Activated CD4-positive, alpha-beta T cell treated with anti-CD3 and anti-CD28 coated beads for 4 hours (primary cell): ENCODE results near the gene PITPNM2.
"Not testable (repeated sequence)": the region's sequence is repeated elsewhere in the genome, so short reads cannot be mapped to it uniquely, and the experiment has no call there.

Experiments
- DNase-seq, 2 donors: peaks; one replicate each; pipeline ENCODE4 v3.0.0-alpha.2; 2020

The PITPNM2 gene

GRCh38 chr12:123119808-123120207 lies 31.1 kb downstream of the PITPNM2 start:
- peak; percentile 44 to 51 for DNase-seq

DNA sequence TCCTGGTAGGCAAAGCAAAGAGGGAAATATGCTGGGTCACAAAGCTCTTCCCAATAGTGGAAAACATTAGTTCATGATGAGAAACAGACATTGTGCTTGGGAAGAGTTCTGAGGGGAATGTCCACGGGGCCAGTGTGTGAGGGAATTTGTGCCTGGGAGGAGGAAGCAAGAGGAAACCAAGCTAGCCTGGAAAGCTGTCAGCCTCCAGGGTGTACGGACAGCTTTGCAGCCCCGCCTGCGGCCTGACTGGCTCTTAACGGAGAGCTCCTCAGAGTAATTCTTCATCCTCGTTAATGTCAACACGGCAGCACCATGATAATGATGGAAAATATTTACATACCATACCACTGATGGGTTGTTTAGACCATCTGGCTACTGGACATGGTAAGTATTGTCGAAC lies 32.4 kb downstream of the PITPNM2 start:
- no peak for DNase-seq

- DNase-seq, result peak in 1 of 2 donors; percentile 12
These were observed 35.3 kb downstream of the PITPNM2 start for GRCh38 chr12:123115409-123116121.

DNA sequence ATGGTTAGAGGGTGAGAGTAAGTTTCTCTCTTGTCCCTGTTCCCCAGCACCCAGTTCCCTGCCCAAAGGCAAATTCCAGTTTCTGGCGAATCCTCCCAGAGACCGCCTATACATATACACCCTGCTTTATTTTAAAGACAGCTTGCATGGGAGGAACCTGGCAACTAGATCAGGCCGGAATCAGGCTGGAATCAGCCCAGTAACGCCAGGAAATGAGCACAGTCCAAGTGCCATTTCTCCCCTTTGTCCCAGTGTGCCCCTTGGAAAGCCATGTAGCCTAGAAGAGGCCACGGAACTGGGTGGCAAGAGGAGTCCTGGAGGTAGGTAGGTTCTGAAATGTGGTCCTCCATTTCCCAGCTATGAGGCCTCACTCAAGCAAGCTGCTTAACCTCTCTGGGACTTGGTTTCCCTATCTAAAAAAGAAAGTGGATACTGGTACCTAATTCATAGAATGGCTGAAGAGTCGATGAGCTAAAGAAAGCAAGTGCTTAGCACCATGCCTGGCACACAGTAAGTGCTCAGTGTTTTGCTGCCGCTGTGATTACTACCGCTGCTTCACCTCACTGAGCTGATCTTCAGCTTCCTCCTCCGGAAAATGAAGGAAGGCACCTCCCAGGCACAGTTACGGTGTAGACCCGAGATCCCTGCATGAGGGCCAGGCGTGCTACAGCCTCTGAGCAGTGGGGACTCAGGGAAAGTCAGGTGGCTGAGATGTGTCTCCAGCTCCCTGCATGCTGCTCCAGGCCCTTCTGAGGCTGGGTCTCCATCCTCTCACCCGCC lies 36.4 kb downstream of the PITPNM2 start:
- DNase-seq, result no peak

DNA sequence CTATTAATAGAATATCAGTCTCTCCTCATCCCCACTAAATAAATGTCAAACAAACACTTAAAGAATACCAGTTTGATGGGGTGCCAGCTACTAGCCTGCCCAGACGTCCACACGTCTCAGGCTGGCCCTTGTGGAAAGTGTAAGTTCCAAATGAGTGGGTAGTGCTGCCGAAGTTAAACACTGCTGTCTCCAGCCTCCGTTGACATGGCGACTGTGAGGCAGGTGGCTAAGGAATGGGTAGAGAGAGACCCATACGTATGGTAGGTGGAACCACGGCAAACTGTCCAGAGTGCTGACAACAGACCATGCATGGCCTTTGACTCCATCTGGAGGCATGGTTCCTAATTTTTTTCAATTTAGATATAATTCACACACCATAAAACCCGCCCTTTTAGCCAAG lies 37.9 kb downstream of the PITPNM2 start:
- no peak for DNase-seq

- DNase-seq, result no peak
These were observed 39.3 kb downstream of the PITPNM2 start for GRCh38 chr12:123111498-123112165.

DNA sequence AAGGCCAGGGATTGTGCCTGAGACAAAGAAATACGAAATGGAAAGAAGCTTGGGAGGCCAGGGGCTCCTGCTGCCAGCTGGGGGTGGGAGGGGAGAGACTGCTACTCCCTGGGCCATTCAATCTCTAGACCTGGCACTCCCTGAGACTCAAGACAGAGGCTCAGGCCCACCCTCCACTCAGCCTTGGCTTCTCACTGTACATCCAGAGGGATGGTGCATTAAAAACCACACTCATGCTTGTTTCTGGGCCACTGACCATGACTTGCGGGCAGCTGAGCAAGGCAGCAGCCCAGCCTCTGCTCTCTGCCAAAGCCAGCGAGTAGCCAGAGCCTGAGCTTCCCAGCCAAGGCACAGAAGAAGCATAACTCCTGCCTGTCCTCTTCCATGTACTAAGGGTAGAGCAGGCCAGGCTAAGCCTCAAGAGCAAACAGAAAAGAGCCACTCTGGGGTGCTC lies 41.5 kb downstream of the PITPNM2 start:
- no peak for DNase-seq

GRCh38 chr12:123108682-123109066 lies 42.2 kb downstream of the PITPNM2 start:
- DNase-seq, result no peak

DNA sequence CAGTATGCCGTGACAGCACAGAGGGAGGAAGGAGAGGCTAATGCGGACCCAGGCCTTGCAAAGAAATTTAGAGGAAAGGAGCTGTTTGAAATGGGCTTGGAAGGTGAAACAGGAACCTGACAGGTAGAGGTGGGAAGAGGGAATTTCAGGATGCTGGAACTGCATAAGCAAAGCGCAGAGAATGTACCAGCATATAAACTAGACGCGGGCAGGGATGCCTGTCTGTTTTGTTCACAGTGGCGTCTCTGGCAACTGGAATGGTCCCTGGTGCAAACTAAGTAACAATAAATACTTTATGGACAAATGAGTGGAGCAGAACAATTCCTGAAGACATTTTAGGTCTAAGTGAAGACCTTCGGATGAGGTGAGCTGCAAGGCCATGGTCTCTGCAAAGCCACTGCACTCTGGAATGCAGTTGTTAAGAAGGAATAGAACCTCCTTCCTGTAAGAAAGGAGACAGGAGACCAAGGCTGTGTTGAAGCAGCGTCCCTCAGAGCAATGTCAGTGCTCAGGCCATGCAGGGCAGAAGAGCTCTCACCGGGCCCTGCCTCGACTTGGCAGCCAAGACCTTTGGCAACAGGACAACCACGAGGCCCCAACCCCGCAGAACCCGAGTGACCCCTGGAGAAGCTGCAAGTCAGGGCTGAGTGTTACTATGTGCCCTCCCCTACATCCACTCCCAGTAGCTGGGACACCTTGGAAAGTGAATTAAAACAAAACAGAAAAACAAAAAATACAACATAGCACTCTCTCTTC lies 42.8 kb downstream of the PITPNM2 start:
- no peak for DNase-seq

- peak; percentile 43 to 46 for DNase-seq
These were observed 44.1 kb downstream of the PITPNM2 start for GRCh38 chr12:123106640-123107359.

DNA sequence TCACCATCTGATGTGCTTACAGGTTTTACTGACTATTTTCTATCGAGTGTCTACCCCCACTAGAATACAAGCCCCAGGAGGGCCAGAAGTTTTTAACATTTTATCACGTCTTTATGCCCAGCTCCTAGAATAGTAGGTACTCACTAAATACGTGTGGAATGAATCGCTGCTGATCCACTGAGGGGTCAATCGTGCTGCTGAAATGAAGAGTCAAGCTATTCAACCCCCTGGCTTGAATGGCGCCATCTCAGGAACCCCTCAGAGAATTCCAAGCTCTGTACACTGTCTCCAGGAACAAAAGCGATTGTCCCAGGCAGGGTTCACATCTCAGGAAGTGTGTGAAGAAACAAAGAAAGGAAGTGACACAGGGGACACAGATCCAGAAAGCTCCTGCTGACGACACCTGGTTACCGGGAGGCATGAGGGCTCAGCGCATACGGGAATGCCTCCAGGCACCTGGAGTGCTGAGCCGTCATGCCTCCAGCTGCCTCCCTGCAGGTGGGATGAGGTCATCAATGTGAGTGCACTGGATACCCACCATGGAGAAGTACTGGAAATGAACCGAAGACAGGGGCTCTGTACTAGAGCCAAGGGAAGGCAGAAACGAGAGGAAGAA lies 45.6 kb downstream of the PITPNM2 start:
- DNase-seq, result no peak

- no peak for DNase-seq
These were observed 46.1 kb downstream of the PITPNM2 start for GRCh38 chr12:123104809-123105208.

DNA sequence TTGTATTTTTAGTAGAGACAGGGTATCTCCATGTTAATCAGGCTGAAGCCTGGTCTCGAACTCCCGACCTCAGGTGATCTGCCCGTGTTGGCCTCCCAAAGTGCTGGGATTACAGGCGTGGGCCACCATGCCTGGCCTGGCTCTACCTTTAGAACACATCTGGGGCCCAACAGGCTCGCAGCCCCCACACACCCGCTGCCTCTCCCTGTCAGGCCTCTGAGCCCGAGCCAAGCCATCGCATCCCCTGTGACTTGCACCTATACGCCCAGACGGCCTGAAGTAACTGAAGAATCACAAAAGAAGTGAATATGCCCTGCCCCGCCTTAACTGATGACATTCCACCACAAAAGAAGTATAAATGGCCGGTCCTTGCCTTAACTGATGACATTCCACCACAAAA lies 46.8 kb downstream of the PITPNM2 start:
- DNase-seq, result not testable (repeated sequence)

DNA sequence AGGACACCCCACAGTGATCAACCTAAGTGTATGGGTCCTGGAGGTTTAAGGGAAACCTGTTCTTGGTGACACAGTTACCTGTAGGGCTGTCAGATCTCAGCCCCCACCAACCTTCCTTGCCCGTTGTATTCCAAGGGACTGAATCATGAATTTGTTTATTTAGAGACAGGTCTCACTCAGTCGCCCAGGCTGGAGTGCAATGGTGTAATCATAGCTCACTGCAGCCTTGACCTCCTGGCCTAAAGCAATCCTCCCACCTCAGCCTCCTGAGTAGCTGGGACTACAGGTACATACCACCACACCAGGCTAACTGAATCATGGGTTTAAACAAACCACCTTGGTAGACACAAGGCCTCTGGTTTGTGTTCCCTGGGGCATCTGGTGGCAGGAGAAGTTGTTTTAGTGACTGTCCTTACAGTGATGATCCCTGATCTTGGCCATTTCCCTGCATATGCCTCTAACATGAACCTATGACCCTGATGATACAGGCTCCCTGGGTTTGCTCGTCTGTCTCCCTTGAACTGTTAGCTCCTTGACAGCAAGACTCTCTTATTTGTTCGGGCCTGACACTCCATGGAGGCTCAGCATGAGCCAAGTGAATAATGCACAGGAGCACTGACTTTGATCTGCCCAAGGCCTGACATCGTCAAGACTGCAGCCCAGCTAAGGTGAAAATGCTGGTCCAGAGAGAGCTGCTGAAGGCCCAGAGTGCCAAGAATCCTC lies 47.9 kb downstream of the PITPNM2 start:
- DNase-seq, result no peak

GRCh38 chr12:123102366-123102765 lies 48.5 kb downstream of the PITPNM2 start:
- no peak for DNase-seq

DNA sequence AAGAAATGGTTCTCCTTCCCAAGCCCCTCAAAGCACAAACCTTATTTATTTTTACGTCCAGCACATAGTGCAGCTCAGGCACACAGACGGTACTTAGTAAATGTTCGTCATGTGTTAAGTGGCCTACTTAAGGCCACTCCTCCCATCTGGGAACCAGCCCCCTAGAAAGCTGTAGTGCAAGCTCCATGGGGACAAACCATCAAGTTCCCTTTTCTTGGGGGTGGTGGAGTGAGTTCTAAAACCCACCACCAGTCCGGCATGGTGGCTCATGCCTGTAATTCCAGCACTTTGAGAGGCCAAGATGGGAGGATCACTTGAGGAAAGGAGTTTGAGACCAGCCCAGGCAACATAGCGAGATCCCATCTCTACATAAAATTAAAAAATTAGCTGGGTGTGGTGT lies 49.4 kb downstream of the PITPNM2 start:
- DNase-seq, result no peak
